AG09309 (cell line): ENCODE measurements around the gene BCAR1.
A peak's percentile ranks its signal among the peaks of the same experiment; 100 is the strongest.

ENCODE experiments used
- DNase-seq: peaks from one replicate; pipeline ENCODE4 v3.0.0-alpha.2; 2010; ENCODE audit warnings: low read depth
- H3K4me3 ChIP-seq: 2 replicates; pipeline ENCODE4 v1.5.1; 2011; ENCODE audit warnings: mild to moderate bottlenecking, low read depth, low read length, moderate library complexity; ENCODE audit not compliant: control insufficient read depth
- TF ChIP-seq, protein P1 (sequence below): IDR thresholded peaks from 2 replicates; pipeline ENCODE4 v1.5.1; 2011; ENCODE audit warnings: mild to moderate bottlenecking, low read depth, low read length, inconsistent platforms; ENCODE audit not compliant: insufficient read depth, control insufficient read depth; ENCODE audit errors: missing control alignments

BCAR1 gene

DNA sequence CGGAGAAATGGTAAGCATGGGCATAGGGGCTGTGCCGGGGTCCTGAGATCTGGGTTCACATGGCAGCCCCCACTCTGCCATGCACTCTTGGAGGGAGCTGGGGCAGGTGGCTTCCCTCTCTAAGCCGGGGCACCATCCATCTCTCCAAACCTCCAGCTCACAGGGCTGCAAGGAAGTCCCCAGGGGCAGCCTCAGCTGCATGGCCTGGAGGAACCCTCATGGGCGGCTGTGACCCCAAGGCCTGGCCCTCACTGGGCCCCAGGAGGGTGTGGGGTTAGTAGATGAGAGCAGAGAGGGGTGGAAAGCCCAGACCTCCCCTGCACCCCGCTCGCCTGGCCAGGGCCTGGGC, 47.0 kb downstream of the BCAR1 start:
- DNase-seq, result no peak
- H3K4me3 ChIP-seq, result no peak overlapping the region
- TF ChIP-seq, protein P1, sequence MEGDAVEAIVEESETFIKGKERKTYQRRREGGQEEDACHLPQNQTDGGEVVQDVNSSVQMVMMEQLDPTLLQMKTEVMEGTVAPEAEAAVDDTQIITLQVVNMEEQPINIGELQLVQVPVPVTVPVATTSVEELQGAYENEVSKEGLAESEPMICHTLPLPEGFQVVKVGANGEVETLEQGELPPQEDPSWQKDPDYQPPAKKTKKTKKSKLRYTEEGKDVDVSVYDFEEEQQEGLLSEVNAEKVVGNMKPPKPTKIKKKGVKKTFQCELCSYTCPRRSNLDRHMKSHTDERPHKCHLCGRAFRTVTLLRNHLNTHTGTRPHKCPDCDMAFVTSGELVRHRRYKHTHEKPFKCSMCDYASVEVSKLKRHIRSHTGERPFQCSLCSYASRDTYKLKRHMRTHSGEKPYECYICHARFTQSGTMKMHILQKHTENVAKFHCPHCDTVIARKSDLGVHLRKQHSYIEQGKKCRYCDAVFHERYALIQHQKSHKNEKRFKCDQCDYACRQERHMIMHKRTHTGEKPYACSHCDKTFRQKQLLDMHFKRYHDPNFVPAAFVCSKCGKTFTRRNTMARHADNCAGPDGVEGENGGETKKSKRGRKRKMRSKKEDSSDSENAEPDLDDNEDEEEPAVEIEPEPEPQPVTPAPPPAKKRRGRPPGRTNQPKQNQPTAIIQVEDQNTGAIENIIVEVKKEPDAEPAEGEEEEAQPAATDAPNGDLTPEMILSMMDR, result no peak

DNA sequence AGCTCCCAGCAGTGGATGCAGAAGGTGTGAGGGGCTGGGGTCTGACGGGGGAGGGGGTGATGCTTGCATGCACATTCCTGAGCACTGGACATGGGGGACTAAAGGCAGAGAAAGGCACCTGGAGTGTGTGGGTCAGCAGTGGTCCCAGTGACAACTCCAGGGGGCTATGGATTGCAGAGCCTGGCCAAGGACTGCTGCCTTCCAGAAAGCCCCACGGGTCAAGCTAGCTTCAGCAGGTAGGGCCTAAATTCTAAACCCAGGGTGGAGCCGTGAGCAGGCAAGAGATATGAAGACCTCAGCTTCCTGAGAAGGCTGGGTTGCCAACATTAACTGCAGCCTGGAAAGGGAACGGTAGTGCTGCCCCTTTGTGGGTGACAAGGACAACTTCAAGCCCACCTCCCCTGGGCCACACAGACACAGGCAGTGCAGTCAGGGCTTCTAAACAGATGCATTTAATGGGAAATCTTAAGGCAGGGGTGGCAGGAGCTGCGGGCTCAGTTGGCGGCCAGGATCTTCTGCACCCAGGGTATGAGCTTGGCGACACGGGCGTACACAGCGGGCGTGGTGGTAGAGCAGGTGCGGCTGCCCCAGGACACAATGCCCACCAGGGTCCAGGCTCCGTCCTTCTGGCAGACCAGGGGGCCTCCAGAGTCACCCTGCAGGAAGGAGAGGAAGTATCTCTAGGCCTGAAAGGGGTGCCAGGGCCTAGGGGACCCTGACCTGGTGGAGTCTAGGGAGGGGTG, 47.6 kb downstream of the BCAR1 start:
- TF ChIP-seq, protein P1, result no peak
- H3K4me3 ChIP-seq, result no peak overlapping the region
- DNase-seq, result no peak

DNA sequence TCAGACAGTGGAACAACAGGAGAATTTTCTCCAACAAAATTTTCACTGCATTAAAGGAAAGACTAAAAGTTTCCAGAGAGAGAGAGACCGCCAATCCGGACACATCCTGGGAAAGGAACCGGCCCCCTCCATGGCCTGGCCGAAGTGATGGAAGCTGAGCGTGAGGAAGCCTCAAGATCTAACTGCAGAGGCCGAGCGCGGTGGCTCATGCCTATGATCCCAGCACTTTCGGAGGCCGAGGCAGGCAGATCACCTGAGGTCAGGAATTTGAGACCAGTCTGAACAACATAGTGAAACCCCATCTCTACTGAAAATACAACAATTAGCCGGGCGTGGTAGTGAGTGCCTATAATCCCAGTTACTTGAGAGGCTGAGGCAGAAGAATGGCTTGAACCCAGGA, 48.3 kb downstream of the BCAR1 start:
- TF ChIP-seq, protein P1, result no peak
- no peak for DNase-seq
- no peak overlapping the region for H3K4me3 ChIP-seq

DNA sequence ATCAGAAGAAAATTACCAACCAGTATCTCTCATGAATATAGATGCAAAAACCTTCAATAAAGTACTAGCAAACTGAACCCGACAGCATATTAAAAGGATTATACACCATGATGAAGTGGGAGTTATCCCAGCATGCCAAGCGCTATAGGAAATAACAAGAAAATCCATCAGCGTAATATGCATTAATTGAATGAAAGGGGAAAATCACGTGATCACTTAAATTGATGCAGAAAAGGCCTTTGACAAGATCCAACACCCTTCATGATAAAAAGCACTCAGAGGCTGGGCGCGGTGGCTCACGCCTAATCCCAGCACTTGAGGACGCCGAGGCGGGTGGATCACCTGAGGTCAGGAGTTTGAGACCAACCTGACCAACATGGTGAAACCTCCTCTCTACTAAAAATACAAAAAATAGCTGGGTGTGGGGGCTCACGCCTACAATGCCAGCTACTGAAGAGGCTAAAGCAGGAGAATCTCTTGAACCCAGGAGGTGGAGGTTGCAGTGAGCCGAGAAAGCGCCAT, 49.3 kb downstream of the BCAR1 start:
- DNase-seq, result no peak
- H3K4me3 ChIP-seq, result no peak overlapping the region
- TF ChIP-seq, protein P1, result no peak

DNA sequence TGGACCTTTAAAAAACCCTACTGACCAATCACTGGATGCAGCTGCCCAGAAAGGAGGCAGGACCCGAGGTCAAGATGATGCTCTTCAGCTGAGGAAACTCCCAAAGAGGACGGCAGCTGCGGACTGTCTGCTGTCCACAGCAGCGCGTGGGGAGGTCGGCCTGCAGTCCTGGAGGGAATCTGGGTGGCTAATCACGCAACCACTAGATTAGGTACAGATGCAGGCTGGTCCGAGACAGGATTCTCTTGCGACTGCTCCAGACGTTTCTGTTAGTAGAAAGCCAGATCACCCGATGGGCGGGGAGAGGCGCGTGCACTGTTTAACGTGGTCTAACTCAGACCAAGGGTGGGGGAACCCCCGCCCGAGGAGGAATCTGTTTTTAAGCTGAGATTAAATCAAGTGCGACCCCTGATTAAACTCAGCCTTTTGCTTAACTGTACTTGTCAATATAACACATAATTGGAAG, 53.3 kb downstream of the BCAR1 start:
- H3K4me3 ChIP-seq, result peak overlapping the region; percentile 30
- TF ChIP-seq, protein P1, result no peak
- peak; percentile 25 for DNase-seq

DNA sequence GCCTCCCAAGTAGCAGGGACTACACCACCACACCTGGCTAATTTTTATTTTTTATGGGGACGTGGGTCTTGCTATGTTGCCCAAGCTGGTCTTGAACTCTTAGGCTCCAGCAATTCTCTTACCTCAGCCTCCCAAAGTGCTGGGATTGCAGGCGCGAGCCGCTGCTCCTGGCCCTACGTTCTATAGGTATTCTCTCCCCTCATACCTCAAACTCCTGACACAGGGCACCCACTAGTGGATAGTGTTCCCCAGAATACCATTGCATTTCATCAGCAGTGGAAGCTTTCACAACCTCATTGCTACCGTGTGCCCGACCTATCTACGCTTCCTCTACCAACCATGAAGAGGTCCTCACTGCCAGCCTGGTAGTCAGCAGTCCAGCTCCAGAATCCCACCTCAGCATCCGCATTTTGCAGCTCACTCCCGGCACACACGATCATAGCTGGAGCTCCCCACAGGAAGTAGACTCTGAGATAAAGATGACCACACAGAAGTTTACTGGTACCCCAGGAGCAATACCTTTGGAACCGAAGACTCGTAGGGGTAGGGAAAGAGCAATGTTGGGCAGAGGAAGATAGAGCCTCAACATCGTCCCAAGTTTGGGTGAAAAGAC, 53.8 kb downstream of the BCAR1 start:
- TF ChIP-seq, protein P1, result no peak
- DNase-seq, result no peak
- no peak overlapping the region for H3K4me3 ChIP-seq
